Activated CD4-positive, alpha-beta T cell treated with anti-CD3 and anti-CD28 coated beads, Interleukin-2, amount 50 U/mL, for 4 hours (primary cell): ENCODE results near the gene MPP1.

ENCODE experiments used
- DNase-seq, 2 experiments: peaks; one replicate each; pipeline ENCODE4 v3.0.0-alpha.2; 2020

MPP1 gene

GRCh38 chrX:154812341-154813101, 7.2 kb upstream of the MPP1 start:
- DNase-seq, result no peak

GRCh38 chrX:154809939-154810665, 4.8 kb upstream of the MPP1 start:
- DNase-seq, result no peak

DNA sequence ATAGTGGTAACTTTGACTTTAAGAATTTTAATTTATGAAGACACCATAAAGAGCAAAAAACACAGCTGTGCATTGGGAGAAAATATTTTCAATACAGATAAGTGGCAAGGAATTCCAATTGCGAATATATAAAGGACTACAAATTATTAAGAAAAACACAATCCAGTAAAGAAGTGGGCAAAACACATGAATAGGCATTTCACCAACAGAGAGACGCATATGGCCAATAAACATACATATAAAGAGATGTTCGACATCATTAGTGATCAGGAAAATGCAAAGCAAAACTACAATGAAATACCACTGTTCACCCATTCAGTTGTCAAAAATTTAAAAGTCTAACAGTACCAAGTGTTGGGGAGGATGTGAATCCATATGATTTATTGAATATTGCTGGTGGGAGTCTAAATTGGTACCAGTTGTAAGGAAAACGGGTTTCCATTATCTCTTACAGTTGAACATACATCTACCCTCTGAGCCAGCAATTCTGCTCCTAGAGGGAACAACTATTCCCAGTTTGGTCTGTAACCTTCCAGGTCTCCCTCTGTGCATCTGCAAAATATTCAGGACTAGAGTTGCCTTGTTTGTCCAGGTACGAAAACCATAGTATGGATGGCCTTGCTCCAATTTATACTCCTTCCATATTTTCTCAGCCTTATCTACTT, 1.7 kb upstream of the MPP1 start:
- no peak for DNase-seq

- DNase-seq, result no peak
Measured at GRCh38 chrX:154805696-154806091, 409 bp upstream of the MPP1 start.

DNA sequence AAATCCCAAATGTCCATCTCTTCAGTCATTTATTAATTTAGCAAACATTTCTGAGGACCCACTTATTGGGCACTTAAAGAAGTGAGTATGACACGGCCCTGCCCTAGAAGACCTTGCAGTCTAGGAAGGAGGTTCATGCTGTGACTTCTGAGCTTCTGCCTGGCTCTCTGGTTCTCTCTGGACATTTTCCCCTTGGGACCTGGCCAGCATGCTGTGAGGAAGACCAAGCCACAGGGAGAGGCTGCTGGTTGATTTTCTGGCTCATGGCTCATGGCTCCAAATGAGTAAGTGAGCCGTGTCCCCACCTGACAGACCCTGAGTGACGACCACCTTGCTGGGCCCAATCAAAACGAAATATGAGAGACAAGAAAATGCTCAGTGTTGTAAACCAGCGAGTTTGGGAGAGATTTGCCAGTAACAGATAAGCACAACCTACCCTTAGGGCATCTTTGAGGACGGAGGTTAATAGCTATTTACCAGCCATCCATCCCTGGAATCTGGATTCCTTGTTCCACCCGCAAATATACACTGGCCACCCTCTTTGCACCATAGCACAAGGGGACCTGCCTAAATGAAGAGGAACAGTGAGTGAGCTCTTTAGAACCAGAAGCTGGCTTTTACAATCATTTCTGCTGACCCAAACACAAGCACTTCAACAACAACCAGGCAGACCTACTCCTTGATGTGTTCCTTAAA, 876 bp downstream of the MPP1 start:
- no peak for DNase-seq

DNA sequence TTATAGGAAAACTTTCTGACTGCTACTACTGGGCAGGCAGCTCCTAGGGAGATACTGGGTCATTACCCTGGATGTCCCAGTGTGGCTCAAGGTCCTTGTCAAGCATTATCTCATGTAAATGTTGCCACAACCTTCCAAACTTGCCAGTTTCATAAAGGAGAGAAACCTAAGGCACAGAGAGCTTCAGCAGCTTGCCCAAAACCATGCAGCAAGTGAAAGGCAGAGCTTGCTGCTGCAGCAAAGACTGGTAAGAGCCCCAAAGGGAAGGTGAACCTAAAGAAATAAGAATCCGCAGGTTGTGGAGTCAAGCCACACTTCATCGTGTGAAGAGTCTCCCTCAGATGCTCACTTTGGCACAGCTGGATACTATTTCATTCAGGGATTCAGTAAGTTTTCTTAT, 2.3 kb downstream of the MPP1 start:
- DNase-seq, result no peak

GRCh38 chrX:154800478-154801210, 4.6 kb downstream of the MPP1 start:
- no peak for DNase-seq

- DNase-seq, result no peak
Measured at GRCh38 chrX:154799556-154800348, 5.5 kb downstream of the MPP1 start.

DNA sequence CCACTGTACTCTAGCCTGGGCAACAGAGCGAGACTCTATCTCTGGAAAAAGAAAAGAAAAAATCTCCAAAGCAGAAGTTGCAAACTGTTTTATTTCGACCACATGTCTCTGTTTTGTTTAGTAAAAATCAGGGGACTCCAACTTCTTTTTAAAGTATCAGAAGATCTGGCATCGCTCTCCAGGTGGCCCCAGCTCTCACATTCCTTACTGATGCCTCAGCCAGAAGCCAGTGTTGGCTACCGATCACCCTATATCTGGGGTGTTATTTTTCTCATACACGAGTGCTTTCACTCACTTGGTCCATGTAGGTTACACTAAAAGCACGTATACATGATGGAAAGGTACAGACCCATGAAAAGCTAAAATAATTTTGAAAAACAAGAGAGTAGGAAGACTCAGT, 8.3 kb downstream of the MPP1 start:
- no peak for DNase-seq

GRCh38 chrX:154795016-154795415, 10.3 kb downstream of the MPP1 start:
- no peak for DNase-seq

DNA sequence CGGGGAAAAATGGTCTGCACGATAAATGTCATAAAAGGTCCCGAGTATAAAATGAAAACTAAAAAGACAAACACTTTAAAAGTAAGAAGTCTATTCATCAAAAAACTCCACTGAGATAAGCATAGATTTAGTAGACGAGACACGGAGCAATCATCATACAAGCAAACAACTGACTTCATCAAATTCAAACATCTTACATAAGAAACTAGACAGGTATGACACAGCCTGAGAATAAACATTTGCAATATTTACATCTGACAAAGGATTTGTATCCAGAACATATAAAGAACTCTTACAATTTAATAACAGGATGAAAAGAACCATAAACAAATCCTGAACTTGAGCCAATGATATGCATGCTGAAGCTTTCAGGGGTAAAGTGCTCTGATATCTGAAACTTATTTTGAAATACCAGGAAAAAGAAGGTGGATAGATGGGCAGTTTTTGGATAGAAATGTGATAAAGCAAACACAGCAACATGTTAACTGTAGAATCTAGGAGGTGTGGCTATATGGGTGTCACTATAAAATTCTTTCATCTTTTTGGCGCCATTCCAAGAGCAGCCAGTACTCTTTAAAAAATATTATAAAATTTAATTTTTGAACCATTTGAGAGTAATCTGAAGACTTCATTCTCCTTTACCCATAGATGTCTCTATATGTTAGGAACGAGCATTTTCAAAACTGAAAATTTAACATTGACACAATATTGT, 12.0 kb downstream of the MPP1 start:
- DNase-seq, result no peak

GRCh38 chrX:154791939-154792338, 13.3 kb downstream of the MPP1 start:
- DNase-seq, result no peak

GRCh38 chrX:154791467-154791866, 13.8 kb downstream of the MPP1 start:
- no peak for DNase-seq

- no peak for DNase-seq
Measured at GRCh38 chrX:154785716-154786115, 19.6 kb downstream of the MPP1 start.

- no peak for DNase-seq
Measured at GRCh38 chrX:154784149-154784995, 20.9 kb downstream of the MPP1 start.

- DNase-seq, result no peak
Measured at GRCh38 chrX:154780968-154781367, 24.3 kb downstream of the MPP1 start.

- DNase-seq, result no peak
Measured at GRCh38 chrX:154779261-154779660, 26.0 kb downstream of the MPP1 start.

DNA sequence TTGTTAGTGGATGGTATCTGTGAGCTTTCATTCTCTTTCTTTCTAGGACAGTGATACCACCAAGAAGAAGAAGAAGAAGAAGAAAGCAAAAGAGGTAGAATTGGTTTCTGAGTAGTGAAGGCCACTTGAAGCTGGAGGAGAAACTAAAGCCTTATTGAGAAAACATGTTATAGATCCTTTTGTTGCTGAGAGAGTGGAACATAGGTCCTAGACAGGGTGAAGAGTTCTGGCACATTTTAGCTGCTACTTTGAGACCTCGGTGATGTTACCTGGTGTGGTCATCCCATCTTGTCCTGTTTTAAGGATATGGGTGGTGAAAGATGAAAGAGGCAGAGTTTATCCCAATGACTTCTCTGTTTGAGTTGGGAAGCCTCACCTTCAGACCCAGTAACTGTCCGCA, 28.5 kb downstream of the MPP1 start:
- DNase-seq, result no peak

- peak; percentile 29 to 33 for DNase-seq
Measured at GRCh38 chrX:154775419-154776349, 29.6 kb downstream of the MPP1 start.
